Thyroid gland (tissue), 4 donors: ENCODE results near the gene APLF.

Source experiments
- POLR2A ChIP-seq, 2 donors: fragments of 450-650 bp; IDR thresholded peaks; one replicate each; pipeline ENCODE4 v1.6.1; 2017; ENCODE audit warnings: antibody characterized with exemption in 2 of 2, mild to moderate bottlenecking in 2 of 2, moderate library complexity in 1 of 2
- TF ChIP-seq, protein P1 (sequence below), 6 experiments: fragments of 200-600 bp in 3 of 6; fragments of 450-650 bp in 3 of 6; sonication (generic) in 3 of 6; IDR thresholded peaks; one replicate each; pipeline ENCODE4 v1.5.1; 2016 to 2019; ENCODE audit warnings: antibody characterized with exemption in 6 of 6, mild to moderate bottlenecking in 2 of 6, inconsistent platforms in 1 of 6, moderate library complexity in 1 of 6

DNA sequence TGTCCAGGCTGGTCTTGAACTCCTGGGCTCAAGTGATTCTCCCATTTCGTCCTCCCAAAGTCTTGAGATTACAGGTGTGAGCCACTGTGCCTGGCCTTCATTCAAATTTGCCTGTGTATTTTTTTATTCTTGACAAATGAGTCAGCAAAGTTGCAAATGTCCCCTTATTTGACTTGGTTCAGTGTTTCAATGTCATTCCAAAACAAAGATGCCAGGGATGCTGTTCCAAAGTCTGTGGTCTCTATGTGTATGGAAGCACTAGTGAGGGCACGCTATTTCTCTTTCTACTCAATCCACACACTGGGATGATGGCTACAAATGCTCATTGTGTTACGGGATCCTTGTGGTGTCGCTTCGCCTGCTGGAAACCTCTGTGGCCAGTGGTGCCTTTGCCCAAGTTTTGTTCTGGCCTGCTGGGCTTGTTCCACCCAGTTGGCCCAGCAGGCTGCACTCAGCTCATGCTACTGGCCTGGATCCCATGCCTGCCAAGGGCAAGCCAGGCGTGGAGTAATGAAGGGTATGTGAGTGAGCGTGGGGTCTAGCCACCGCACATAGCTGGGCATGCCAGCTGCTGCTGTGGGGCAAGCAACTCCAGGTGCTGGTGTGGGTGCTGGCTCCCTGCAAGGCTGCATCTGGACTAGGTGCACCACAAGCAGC, 35.9 kb upstream of the APLF start:
- no peak for TF ChIP-seq POLR2A (IDR thresholded peaks at IDR 0.05)
- TF ChIP-seq, protein P1, sequence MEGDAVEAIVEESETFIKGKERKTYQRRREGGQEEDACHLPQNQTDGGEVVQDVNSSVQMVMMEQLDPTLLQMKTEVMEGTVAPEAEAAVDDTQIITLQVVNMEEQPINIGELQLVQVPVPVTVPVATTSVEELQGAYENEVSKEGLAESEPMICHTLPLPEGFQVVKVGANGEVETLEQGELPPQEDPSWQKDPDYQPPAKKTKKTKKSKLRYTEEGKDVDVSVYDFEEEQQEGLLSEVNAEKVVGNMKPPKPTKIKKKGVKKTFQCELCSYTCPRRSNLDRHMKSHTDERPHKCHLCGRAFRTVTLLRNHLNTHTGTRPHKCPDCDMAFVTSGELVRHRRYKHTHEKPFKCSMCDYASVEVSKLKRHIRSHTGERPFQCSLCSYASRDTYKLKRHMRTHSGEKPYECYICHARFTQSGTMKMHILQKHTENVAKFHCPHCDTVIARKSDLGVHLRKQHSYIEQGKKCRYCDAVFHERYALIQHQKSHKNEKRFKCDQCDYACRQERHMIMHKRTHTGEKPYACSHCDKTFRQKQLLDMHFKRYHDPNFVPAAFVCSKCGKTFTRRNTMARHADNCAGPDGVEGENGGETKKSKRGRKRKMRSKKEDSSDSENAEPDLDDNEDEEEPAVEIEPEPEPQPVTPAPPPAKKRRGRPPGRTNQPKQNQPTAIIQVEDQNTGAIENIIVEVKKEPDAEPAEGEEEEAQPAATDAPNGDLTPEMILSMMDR (IDR thresholded peaks at IDR 0.05): no peak
